Measurements from ENCODE around the gene NAT16.
"Not testable (repeated sequence)": the region's sequence is repeated elsewhere in the genome, so short reads cannot be mapped to it uniquely, and the experiment has no call there.

NAT16 gene

GRCh38 chr7:101200862-101201599 lies 20.9 kb upstream of the NAT16 start, which contains the start of gene MOGAT3:
Gene MOGAT3 (minus strand): TSS chr7:101201036. CDS start chr7:101200854, 182 bp downstream.
- H3K4me1 ChIP-seq (ENCODE audit: control insufficient read depth in 1 of 2, insufficient read depth in 2 of 2, low read length in 2 of 2), result peaks cover 0 to 9% of the 10 kb centered on the region in 2 donors
- peak within 1 kb of the TSS; percentile 23 to 45 for H3K4me3 ChIP-seq (ENCODE audit: low read depth in 1 of 2, low read length in 2 of 2)
- H3K27ac ChIP-seq (ENCODE audit: low read length), result peak within 1 kb of the TSS; percentile 27
- no peaks in the 10 kb centered on the region for H3K9me3 ChIP-seq (ENCODE audit: control insufficient read depth in 1 of 2, low read length in 2 of 2)
- peaks cover 0 to 4% of the 10 kb centered on the region in 2 donors for H3K36me3 ChIP-seq (ENCODE audit: control insufficient read depth in 1 of 2, insufficient read depth in 2 of 2, low read length in 2 of 2)
- peaks cover 14% of the 10 kb centered on the region for H3K27me3 ChIP-seq (ENCODE audit: low read depth, low read length)

GRCh38 chr7:101200504-101200861 lies 20.4 kb upstream of the NAT16 start:
- Histone ChIP-seq H3K4me3 (ENCODE audit: low read depth in 1 of 2, low read length in 2 of 2) (peak overlapping the region in 1 of 2 donors; percentile 45), H3K9me3 (ENCODE audit: control insufficient read depth in 1 of 2, low read length in 2 of 2) (no peaks in the 10 kb centered on the region), H3K27me3 (ENCODE audit: low read depth, low read length) (peaks cover 14% of the 10 kb centered on the region), H3K27ac (ENCODE audit: low read length) (peak overlapping the region; percentile 27), H3K36me3 (ENCODE audit: control insufficient read depth in 1 of 2, insufficient read depth in 2 of 2, low read length in 2 of 2) (no peaks in the 10 kb centered on the region), H3K4me1 (ENCODE audit: control insufficient read depth in 1 of 2, insufficient read depth in 2 of 2, low read length in 2 of 2) (peaks cover 0 to 9% of the 10 kb centered on the region in 2 donors)

DNA sequence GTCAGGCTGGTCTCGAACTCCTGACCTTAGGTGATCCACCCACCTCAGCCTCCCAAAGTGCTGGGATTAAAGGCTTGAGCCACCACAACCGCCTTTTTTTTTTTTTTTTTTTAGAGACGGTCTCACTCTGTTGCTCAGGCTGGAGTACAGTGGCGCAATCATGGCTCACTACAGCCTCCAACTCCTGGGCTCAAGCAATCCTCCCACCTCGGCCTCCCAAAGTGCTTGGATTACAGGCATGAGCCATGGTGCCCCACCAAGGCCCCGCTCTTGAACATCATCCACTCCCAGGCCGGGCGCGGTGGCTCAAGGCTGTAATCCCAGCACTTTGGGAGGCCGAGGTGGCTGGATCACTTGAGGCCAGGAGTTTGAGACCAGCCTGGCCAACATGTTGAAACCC lies 19.4 kb upstream of the NAT16 start:
- H3K36me3 ChIP-seq (ENCODE audit: control insufficient read depth in 1 of 2, insufficient read depth in 2 of 2, low read length in 2 of 2); H3K4me3 ChIP-seq (ENCODE audit: low read depth in 1 of 2, low read length in 2 of 2); H3K4me1 ChIP-seq (ENCODE audit: control insufficient read depth in 1 of 2, insufficient read depth in 2 of 2, low read length in 2 of 2); H3K9me3 ChIP-seq (ENCODE audit: control insufficient read depth in 1 of 2, low read length in 2 of 2); H3K27ac ChIP-seq (ENCODE audit: low read length): not testable (repeated sequence)
- peaks cover 14% of the 10 kb centered on the region for H3K27me3 ChIP-seq (ENCODE audit: low read depth, low read length)

DNA sequence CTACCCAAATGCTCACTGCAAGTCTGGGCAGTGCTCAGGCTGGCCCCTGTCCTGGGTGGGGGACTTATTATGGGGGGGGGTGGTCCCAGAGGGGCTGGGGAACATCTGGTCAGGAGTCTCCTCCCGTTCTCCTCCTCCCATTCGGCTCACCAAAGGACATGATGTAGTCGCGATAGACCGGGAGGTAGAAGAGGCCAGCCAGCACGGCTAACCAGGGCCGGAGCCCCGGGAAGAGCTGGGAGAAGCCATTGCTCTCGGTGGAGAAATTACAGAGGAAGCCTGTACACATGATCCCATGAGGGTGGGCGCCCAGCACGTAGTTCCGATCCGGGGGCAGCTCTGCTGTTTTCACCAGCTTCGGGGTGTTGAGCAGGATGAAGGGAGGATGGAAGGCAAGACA lies 18.4 kb upstream of the NAT16 start:
- Histone ChIP-seq H3K4me3 (ENCODE audit: low read depth in 1 of 2, low read length in 2 of 2) (no peak overlapping the region), H3K27ac (ENCODE audit: low read length) (no peak overlapping the region), H3K36me3 (ENCODE audit: control insufficient read depth in 1 of 2, insufficient read depth in 2 of 2, low read length in 2 of 2) (no peaks in the 10 kb centered on the region), H3K27me3 (ENCODE audit: low read depth, low read length) (peaks cover 14% of the 10 kb centered on the region), H3K4me1 (ENCODE audit: control insufficient read depth in 1 of 2, insufficient read depth in 2 of 2, low read length in 2 of 2) (peaks cover 0 to 9% of the 10 kb centered on the region in 2 donors), H3K9me3 (ENCODE audit: control insufficient read depth in 1 of 2, low read length in 2 of 2) (no peaks in the 10 kb centered on the region)

- Histone ChIP-seq H3K27me3 (ENCODE audit: low read depth, low read length) (peaks cover 14% of the 10 kb centered on the region), H3K36me3 (ENCODE audit: control insufficient read depth in 1 of 2, insufficient read depth in 2 of 2, low read length in 2 of 2) (no peaks in the 10 kb centered on the region), H3K27ac (ENCODE audit: low read length) (no peak overlapping the region), H3K9me3 (ENCODE audit: control insufficient read depth in 1 of 2, low read length in 2 of 2) (no peaks in the 10 kb centered on the region), H3K4me3 (ENCODE audit: low read depth in 1 of 2, low read length in 2 of 2) (no peak overlapping the region), H3K4me1 (ENCODE audit: control insufficient read depth in 1 of 2, insufficient read depth in 2 of 2, low read length in 2 of 2) (peaks cover 0 to 9% of the 10 kb centered on the region in 2 donors)
Observed at GRCh38 chr7:101197991-101198390, 17.9 kb upstream of the NAT16 start.

DNA sequence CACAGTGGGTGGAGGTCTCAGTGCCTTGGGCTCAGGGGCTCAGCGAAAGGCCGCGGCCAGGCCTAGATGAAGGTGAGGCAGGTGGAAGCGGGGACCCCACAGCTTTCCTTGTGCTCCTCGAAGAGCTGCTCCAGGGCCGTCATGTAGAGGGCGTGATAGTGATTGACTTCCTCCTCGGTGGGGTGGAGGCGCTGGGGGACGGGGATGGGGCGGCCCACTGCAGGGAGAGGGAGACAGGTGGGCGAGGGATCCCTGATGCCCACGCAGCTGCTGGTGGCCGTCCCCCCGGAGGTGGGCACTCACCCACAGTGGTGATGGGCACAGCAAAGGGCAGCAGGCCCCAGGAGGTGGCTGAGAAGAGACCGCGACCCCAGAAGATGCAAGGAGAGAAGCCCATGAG lies 15.8 kb upstream of the NAT16 start:
- H3K9me3 ChIP-seq (ENCODE audit: control insufficient read depth in 1 of 2, low read length in 2 of 2), result no peaks in the 10 kb centered on the region
- H3K4me1 ChIP-seq (ENCODE audit: control insufficient read depth in 1 of 2, insufficient read depth in 2 of 2, low read length in 2 of 2), result no peaks in the 10 kb centered on the region
- H3K27ac ChIP-seq (ENCODE audit: low read length), result no peak overlapping the region
- peaks cover 6% of the 10 kb centered on the region for H3K27me3 ChIP-seq (ENCODE audit: low read depth, low read length)
- H3K4me3 ChIP-seq (ENCODE audit: low read depth in 1 of 2, low read length in 2 of 2), result no peak overlapping the region
- H3K36me3 ChIP-seq (ENCODE audit: control insufficient read depth in 1 of 2, insufficient read depth in 2 of 2, low read length in 2 of 2), result no peaks in the 10 kb centered on the region

DNA sequence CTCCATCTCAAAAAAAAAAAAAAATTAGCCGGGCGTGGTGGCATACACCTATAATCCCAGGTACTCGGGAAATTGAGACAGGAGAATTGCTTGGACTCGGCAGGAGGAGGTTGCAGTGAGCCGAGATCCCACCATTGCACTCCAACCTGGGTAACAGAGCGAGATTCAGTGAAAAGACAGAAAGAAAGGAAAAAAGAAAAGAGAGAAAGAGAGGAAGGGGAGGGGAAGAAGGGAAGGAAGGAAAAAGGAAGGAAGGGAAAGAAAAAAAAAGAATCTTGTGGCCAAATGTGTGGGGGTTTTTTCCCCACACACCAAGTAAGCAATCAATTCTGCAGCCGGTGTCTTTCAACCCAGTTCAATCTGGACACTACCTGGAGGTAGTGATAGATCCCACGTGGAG lies 9.0 kb upstream of the NAT16 start:
- Histone ChIP-seq H3K27me3 (ENCODE audit: low read depth, low read length) (no peaks in the 10 kb centered on the region), H3K27ac (ENCODE audit: low read length) (no peak overlapping the region), H3K4me3 (ENCODE audit: low read depth in 1 of 2, low read length in 2 of 2) (no peak overlapping the region), H3K36me3 (ENCODE audit: control insufficient read depth in 1 of 2, insufficient read depth in 2 of 2, low read length in 2 of 2) (no peaks in the 10 kb centered on the region), H3K9me3 (ENCODE audit: control insufficient read depth in 1 of 2, low read length in 2 of 2) (no peaks in the 10 kb centered on the region), H3K4me1 (ENCODE audit: control insufficient read depth in 1 of 2, insufficient read depth in 2 of 2, low read length in 2 of 2) (no peaks in the 10 kb centered on the region)

- Histone ChIP-seq H3K36me3 (ENCODE audit: control insufficient read depth in 1 of 2, insufficient read depth in 2 of 2, low read length in 2 of 2) (no peaks in the 10 kb centered on the region), H3K27ac (ENCODE audit: low read length) (no peak overlapping the region), H3K27me3 (ENCODE audit: low read depth, low read length) (no peaks in the 10 kb centered on the region), H3K4me1 (ENCODE audit: control insufficient read depth in 1 of 2, insufficient read depth in 2 of 2, low read length in 2 of 2) (no peaks in the 10 kb centered on the region), H3K9me3 (ENCODE audit: control insufficient read depth in 1 of 2, low read length in 2 of 2) (no peaks in the 10 kb centered on the region), H3K4me3 (ENCODE audit: low read depth in 1 of 2, low read length in 2 of 2) (no peak overlapping the region)
Observed at GRCh38 chr7:101186844-101187428, 6.8 kb upstream of the NAT16 start.

DNA sequence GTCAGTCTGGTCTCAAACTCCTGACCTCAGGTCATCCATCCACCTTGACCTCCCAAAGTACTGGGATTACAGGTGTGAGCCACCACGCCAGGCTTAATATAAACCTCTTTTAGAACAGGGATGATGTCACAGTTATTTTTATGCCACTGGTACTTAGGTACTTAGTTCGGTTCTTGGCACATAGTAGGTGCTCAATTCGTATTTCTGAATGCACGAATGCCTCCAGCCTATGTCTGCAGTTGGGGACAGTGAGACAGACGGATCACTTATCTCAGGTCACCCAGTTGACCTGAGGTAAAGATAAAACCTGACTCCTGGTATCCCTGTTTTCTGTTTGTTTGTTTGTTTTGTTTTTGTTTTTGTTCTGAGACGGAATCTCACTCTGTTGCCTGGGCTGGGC lies 6.1 kb upstream of the NAT16 start:
- H3K9me3 ChIP-seq (ENCODE audit: control insufficient read depth in 1 of 2, low read length in 2 of 2), result no peaks in the 10 kb centered on the region
- no peaks in the 10 kb centered on the region for H3K27me3 ChIP-seq (ENCODE audit: low read depth, low read length)
- no peaks in the 10 kb centered on the region for H3K36me3 ChIP-seq (ENCODE audit: control insufficient read depth in 1 of 2, insufficient read depth in 2 of 2, low read length in 2 of 2)
- no peak overlapping the region for H3K4me3 ChIP-seq (ENCODE audit: low read depth in 1 of 2, low read length in 2 of 2)
- no peak overlapping the region for H3K27ac ChIP-seq (ENCODE audit: low read length)
- no peaks in the 10 kb centered on the region for H3K4me1 ChIP-seq (ENCODE audit: control insufficient read depth in 1 of 2, insufficient read depth in 2 of 2, low read length in 2 of 2)

DNA sequence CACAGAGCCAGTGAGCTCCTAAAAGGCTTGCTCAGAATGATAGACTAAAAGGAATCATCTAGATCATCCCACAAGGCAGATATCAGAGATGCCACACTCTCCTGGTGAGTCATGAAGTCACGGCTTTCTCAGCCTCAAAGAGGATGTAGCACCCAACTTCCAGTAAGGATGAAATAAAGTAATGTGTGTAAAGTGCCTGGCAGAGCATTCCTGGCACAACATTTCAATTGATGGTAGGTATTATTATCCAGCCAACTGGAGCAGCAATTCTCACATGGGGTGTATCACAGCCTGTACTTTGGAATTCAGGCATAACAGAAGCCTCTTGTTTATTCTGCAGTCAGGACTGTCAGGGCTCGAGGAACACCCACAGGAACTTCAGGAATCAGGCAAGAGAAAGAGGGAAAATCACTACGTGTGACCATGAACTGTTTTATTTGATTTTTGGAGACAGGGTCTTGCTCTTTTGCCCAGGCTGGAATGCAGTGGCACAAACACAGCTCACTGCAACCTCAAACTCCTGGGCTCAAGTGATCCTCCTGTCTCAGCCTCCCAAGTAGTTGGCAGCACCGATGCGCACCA lies 5.3 kb upstream of the NAT16 start:
- peaks cover 7% of the 10 kb centered on the region for H3K27me3 ChIP-seq (ENCODE audit: low read depth, low read length)
- H3K4me3 ChIP-seq (ENCODE audit: low read depth in 1 of 2, low read length in 2 of 2), result no peak overlapping the region
- H3K27ac ChIP-seq (ENCODE audit: low read length), result no peak overlapping the region
- H3K36me3 ChIP-seq (ENCODE audit: control insufficient read depth in 1 of 2, insufficient read depth in 2 of 2, low read length in 2 of 2), result no peaks in the 10 kb centered on the region
- no peaks in the 10 kb centered on the region for H3K9me3 ChIP-seq (ENCODE audit: control insufficient read depth in 1 of 2, low read length in 2 of 2)
- peaks cover 0 to under 1% of the 10 kb centered on the region in 2 donors for H3K4me1 ChIP-seq (ENCODE audit: control insufficient read depth in 1 of 2, insufficient read depth in 2 of 2, low read length in 2 of 2)

DNA sequence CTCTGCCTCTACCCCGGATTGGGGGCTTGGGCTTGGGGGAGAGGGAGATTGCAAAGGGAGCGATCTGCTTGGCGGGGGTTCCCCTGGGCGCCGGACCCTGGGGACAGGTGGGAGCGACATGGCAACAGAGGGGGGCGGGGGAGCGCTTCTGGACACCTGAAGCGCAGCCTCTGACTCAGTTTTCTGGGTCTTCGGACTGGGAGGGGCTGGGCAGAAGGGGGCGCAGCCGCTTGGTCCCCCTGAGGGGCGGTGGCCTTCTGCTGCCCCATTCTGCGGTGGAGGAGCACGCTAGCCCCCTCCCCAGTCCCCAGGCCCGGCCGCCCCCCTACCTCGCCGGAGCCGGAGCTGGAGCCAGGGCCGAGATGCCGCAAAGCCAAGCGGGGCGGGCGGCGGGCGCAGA lies 380 bp downstream of the NAT16 start:
- no peak overlapping the region for H3K27ac ChIP-seq (ENCODE audit: low read length)
- no peaks in the 10 kb centered on the region for H3K9me3 ChIP-seq (ENCODE audit: control insufficient read depth in 1 of 2, low read length in 2 of 2)
- peaks cover 46% of the 10 kb centered on the region for H3K27me3 ChIP-seq (ENCODE audit: low read depth, low read length)
- H3K4me1 ChIP-seq (ENCODE audit: control insufficient read depth in 1 of 2, insufficient read depth in 2 of 2, low read length in 2 of 2), result peaks cover 0 to 16% of the 10 kb centered on the region in 2 donors
- H3K36me3 ChIP-seq (ENCODE audit: control insufficient read depth in 1 of 2, insufficient read depth in 2 of 2, low read length in 2 of 2), result no peaks in the 10 kb centered on the region
- H3K4me3 ChIP-seq (ENCODE audit: low read depth in 1 of 2, low read length in 2 of 2), result no peak overlapping the region

All from muscle layer of duodenum (tissue), 2 donors.